ENCODE results near the gene VEGFA. TPM values are rescaled to one million over a fixed set of nuclear protein-coding genes. Genes with fewer than 3 reads are reported as not detected.

VEGFA gene
- 30.6 to 34.4 TPM (median 33.1 TPM) in 5 replicates for total RNA-seq (2022; extraction: Qiagen RNA extraction; ENCODE audit: low read depth)

GRCh38 chr6:43769526-43770371 is at the start of gene VEGFA:
Gene VEGFA (plus strand): TSS chr6:43770211.

Other genes with a start within 250 kb of the VEGFA start
- gene XPO5, start 194.2 kb upstream of the VEGFA start, total RNA-seq (2022; extraction: Qiagen RNA extraction; ENCODE audit: low read depth), result 29.2 to 33.9 TPM (median 31.6 TPM) in 5 replicates
- 8.3 to 10.5 TPM (median 9.3 TPM) in 5 replicates for gene POLH, start 194.0 kb upstream of the VEGFA start, total RNA-seq (2022; extraction: Qiagen RNA extraction; ENCODE audit: low read depth)
- 18.4 to 21.5 TPM (median 20.0 TPM) in 5 replicates for gene GTPBP2, start 140.9 kb upstream of the VEGFA start, total RNA-seq (2022; extraction: Qiagen RNA extraction; ENCODE audit: low read depth)
- gene MAD2L1BP, start 134.4 kb upstream of the VEGFA start, total RNA-seq (2022; extraction: Qiagen RNA extraction; ENCODE audit: low read depth), result 32.0 to 38.9 TPM (median 35.1 TPM) in 5 replicates
- gene RSPH9, start 125.2 kb upstream of the VEGFA start, total RNA-seq (2022; extraction: Qiagen RNA extraction; ENCODE audit: low read depth), result 0.17 to 0.26 TPM (median 0.20 TPM) in 5 replicates
- gene MRPS18A, start 82.4 kb upstream of the VEGFA start, total RNA-seq (2022; extraction: Qiagen RNA extraction; ENCODE audit: low read depth), result 42.5 to 49.4 TPM (median 44.6 TPM) in 5 replicates